Skin epidermis (tissue), 12 donors: Measurements from ENCODE around the gene MED31.
"Not testable (repeated sequence)": the region's sequence is repeated elsewhere in the genome, so short reads cannot be mapped to it uniquely, and the experiment has no call there.

ENCODE experiments used
- H3K27ac ChIP-seq, 21 experiments: fragments of 200-600 bp; sonication (generic) in 11 of 21; one replicate each; pipeline ENCODE4 v1.5.0; 2020; ENCODE audit warnings: mild to moderate bottlenecking in 3 of 21, inconsistent platforms in 2 of 21, moderate library complexity in 2 of 21
- H3K4me3 ChIP-seq, 7 experiments: fragments of 200-600 bp; sonication (generic) in 2 of 7; one replicate each; pipeline ENCODE4 v1.5.0; 2020; ENCODE audit warnings: inconsistent platforms in 2 of 7, mild to moderate bottlenecking in 2 of 7, moderate library complexity in 1 of 7

MED31 gene

DNA sequence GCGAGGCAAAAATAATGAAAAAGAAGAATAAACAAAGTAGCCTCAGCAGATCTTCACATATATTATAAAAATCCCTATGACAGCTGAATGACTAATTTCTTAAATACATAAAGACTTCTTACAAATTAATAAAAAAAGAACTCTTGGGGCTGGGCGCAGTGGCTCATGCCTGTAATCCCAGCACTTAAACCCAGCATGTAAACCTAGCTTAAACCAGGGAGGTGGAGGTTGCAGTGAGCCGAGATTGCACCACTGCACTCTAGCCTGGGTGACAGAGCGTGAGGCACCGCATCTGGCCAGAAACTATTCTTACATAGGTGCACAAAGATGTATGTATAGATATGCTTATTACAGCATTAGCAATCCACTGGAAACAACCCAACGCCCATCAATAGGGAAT, 27.8 kb upstream of the MED31 start:
- H3K27ac ChIP-seq = no peak overlapping the region
- H3K4me3 ChIP-seq = no peak overlapping the region

DNA sequence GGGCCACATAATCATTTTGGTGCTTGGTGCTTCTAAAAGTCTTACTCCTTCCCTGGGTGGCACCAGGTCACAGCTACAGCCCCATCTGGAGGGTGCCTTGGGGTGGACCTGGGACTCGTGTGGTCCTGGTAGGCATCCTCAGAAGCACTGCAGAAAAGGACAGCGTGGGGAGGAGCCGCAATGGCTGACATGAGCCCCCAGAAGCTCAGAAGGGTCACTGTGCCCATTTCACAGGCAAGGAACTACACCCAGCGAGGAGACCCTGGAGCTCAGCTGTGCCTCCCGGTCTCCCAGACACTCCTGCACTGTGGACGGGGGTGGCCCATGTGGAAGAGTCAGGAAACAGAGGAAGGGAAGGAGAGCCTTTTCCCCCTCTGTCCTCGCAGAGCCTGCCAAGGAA, 26.5 kb upstream of the MED31 start:
- no peak overlapping the region for H3K27ac ChIP-seq
- H3K4me3 ChIP-seq = no peak overlapping the region

DNA sequence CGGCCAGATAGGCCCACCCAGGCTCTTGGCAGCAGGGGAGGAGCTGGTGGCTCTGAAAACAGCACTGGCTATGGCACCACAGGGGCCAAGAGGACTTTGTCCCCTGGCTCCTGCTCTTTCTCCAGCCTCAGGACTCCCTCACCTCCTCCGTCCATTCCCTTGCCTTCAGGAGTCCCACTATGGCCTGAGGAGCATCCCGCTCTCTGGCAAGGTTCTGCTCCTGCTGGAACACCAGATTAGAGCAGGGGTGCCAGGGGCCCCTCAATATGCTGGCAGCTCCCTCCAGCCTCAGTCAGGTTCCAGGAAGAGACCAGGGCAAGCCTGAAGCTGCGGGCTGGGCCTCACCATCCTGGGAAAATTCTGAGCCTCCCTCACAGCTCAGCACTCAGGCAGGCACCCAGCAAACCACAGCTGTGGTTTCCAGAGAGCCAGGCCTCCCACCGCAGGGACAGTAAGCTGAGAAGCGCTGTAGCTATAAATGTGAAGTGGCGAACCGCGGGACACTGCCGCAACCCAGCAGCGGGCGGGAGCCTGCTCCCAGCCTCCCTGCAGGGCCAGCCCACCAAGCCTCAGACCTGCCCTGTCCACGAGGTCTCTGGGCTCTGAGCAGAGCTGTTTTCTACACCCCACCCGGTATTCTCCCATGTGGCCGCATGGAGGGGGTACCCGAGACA, 25.9 kb upstream of the MED31 start:
- no peak overlapping the region for H3K4me3 ChIP-seq
- no peak overlapping the region for H3K27ac ChIP-seq

DNA sequence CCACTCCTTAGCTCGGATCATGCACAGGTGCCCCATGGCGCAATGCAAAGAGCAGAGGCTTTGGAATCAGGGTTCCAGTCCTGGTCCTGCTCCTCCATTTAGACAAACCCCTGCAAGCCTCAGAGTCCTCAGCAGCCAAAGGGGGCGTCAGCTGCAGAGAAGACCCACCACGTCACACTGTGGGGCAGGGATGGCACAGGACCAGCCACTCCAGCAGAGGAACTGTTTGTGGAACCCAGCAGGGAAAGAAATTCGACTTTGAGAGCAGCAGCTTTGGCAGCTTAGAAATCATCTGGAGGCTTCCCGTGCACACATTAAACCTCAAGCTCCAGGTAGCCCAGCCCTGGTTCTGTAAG, 25.4 kb upstream of the MED31 start:
- Histone ChIP-seq H3K27ac (no peak overlapping the region), H3K4me3 (no peak overlapping the region)

DNA sequence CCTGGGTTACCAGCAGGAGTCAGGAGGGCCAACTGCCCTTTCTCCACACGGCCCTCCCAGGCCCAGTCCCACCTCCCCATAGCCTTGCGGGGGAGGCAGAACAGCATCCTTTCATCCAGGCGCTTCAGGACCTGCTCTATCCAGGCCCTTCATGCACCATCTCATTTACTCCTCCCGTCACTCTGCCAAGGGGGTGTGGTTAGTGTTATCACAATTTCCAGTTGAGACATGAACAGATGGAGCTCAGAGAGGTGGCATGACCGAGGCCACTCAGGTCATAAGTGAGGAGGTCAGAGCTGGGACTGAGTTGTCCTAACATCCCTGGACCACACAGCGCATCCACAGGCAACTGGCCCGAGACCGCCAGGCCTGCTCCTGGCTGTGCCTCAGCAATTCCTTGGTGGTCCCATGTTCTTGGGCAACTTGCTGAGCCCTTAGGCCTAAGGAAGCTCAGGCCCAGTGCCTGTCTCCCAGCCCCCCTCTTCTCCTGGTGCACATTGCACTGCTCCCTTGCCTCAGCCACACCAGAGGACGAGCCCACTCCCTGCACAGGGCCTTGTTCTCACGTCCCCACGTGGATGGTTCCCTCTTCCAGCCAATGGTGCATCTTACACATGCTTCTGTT, 23.9 kb upstream of the MED31 start:
- Histone ChIP-seq H3K27ac (no peak overlapping the region), H3K4me3 (no peak overlapping the region)

DNA sequence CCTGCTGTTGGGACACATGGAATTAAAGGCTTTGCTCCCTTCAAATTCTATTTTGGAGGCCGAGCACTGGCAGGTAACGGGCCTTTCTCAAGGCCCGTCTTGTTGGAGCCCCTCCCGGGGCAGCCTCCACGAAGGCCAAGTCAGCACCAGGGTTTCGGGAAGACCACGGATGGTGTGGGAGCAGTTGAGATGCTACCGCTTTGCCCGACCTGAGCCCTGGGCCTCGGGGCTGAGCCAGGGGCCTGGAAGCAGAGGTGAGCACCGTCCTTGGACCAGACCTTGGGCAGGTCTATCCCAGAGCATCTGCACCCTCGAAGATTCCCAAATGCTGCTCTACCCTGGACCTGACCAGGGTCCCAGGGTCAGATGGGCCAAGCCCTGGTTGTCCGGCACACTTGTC, 23.2 kb upstream of the MED31 start:
- no peak overlapping the region for H3K4me3 ChIP-seq
- no peak overlapping the region for H3K27ac ChIP-seq

DNA sequence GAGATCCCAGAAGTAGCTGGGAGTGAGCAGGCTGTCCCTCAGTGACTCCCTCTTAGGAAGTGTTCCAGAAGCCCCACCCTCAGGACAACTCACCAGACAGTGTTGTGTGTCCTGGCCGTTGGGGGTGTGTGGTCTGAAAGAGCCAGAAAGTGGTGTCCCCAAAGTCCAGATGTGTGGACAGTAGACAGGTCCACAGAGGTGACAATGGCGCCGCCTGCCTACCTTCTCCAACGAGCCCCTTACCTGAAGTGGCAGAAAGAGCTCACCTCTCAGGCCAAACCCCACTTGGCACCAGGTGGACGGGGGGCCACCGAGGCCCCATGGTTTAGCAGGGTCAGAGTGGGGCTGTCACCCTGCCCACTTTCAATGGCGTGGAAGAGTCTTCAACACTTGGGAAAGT, 20.0 kb upstream of the MED31 start:
- H3K4me3 ChIP-seq = no peak overlapping the region
- peak overlapping the region in 5 of 21 experiments; percentile 7 to 57 (median 43) for H3K27ac ChIP-seq

DNA sequence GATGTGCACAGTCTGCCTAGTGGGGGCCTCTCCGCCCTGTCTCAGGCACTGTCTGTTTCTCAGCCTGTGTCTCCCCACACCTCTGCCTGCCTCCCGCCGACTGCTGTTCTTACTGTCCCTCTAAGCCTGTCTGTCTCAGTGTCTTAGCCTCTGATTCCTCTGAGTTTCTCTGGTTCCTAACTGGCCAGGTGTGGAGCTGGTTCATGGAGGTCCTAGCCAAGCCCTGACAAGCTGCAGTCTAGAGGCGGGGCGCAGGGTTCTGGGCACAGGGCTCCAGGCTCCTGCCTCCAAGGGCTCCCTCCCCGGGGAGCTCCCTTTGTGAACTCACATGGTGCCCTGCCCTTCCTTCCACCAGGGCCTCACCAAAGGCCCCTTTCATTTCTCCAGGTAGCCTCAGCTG, 19.6 kb upstream of the MED31 start:
- Histone ChIP-seq H3K4me3 (no peak overlapping the region), H3K27ac (peak overlapping the region in 8 of 21 experiments; percentile 7 to 58 (median 46))

DNA sequence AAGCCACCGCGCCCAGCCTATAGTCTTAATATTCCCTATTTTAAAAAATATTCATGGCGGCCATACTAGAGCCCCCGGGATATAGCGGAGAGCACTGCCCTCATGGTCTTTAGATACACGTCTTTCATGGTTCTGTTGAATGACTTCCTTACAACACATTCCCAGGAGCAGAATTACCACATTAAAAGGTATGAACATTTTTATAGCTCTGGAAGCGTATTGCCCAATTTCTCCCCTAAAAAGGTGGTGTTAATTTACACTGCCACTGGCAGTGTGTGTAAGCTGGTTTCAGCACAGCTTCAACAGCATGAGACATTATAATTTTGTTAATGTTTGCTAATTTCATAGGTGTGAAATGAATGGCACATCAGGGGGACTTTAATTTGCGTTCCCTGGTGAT, 19.2 kb upstream of the MED31 start:
- no peak overlapping the region for H3K4me3 ChIP-seq
- H3K27ac ChIP-seq = peak overlapping the region in 8 of 21 experiments; percentile 26 to 58 (median 46)

DNA sequence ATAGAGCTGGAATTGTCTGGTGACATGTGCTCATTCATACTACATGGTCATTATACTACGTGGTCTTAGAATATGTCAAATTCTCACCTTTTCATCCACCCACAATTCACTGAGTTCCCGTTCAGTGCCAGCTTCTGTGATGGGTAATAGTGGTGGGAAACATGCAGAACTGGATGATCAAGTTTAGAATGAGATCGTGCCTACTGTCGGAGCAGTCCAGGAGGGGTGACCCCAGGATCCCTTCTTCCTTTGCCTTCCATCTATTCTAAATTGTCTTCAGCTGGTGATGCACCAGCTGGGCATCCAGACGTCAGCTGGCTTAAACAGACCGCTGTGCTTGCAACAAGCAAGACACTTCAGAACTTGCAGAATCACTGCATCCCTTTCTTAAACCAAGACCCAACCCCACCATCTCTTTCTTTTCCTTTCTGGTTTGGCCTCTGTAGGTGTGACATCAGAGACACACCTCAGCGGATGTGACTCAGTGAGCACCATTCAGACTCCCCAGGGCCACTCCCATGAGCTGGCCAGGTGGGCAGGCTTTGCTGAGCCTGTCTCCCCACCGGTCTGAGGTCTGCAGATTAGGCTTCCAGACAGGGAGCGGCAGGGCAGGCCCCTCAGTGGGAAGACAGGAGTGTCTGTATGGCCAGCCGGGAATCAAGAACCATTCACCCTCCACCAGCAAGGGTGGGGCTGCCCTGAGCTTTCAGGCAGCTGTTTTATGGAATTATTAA, 18.2 kb upstream of the MED31 start:
- H3K4me3 ChIP-seq = no peak overlapping the region

DNA sequence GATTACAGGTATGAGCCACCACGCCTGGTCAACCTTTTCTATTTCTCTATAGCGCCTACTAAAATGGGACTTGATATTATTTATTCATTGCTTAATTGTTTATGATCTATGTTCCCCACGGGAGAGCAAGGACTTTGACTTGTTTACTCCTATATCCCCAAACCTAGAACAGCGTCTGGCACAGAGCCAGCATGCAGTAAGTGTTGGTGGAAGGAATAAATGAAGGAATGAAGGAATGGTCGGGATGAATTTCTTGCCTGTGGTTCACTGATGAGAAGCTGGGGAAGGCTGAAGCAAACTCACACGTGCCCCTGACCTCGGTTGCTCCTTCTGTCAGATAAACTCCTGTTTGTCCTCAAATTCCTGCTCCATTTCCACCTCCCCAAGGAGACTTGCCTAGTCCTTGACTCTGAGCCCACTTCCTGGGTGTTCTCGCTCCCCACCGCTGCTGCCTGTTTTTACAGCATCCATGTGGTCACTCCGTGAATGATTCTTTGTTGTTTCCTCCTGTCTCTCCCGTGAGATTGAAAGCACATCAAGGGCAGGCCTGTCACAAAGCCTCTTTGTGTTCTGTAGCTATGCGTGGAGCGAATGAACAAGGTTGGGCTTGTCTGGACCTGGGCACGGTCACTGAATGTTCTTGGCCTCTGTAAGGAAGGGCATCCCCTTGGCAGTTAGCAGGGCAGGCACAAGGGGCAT, 17.5 kb upstream of the MED31 start:
- Histone ChIP-seq H3K4me3 (no peak overlapping the region), H3K27ac (peak overlapping the region in 13 of 21 experiments; percentile 2 to 76 (median 50))

More for the DNA sequence above, 18.2 kb upstream of the MED31 start:
- H3K27ac ChIP-seq = peak overlapping the region in 14 of 21 experiments; percentile 2 to 76 (median 50)

DNA sequence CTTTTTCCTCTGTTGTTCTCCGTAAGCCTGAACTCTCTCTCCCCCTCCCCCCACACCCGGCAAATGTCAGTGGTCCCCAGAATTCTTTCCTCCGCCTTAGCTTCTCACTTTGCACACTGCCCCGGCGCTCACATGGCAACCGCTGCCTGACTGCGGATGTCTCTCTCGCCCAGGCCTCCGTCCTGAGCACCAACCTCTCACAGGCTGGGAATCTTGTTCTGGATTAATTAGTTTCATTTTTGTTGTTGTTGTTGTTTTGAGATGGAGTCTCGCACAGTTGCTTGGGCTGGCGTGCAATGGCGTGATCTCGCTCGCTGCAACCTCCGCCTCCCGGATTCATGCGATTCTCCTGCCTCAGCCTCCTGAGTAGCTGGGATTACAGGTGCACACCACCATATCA, 16.8 kb upstream of the MED31 start:
- Histone ChIP-seq H3K4me3 (no peak overlapping the region), H3K27ac (peak overlapping the region in 1 of 21 experiments; percentile 58)

DNA sequence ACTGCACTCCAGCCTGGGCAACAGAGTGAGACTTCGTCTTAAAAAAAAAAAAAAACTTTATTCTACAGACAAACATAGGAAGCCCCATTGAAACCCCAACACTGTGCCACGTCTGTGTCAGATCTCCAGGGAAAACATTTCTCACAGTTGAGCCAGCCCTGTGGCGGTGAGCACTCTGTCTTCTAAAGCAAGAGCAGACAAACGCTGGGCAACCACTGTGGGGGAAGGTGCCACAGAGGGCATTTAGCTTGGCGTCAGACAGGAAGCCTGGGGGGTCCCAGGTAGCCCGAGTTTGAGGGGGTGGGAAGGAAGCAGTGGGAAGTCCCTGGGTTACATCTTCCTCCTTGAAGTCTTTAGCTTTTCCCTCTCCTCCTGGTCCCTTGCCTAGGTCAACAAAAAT, 16.1 kb upstream of the MED31 start:
- no peak overlapping the region for H3K4me3 ChIP-seq
- H3K27ac ChIP-seq = peak overlapping the region in 3 of 21 experiments; percentile 35 to 63 (median 59)

DNA sequence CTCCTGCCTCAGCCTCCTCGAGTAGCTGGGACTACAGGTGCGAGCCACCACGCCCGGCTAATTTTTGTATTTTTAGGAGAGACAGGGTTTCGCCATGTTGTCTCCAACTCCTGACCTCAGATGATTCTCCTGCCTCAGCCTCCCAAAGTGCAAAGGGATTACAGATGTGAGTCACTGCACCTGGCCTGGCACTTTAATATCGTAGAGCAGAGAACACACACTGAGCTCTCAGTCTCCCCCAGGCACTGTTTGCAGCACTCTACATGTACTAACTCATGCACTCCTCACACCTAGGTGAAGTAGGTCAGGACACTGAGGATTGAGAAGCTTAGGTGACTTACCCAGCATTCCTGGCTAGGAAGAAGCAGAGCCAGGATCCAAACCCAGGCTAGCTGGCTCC, 15.2 kb upstream of the MED31 start:
- Histone ChIP-seq H3K4me3 (no peak overlapping the region), H3K27ac (peak overlapping the region in 10 of 21 experiments; percentile 10 to 63 (median 33))

DNA sequence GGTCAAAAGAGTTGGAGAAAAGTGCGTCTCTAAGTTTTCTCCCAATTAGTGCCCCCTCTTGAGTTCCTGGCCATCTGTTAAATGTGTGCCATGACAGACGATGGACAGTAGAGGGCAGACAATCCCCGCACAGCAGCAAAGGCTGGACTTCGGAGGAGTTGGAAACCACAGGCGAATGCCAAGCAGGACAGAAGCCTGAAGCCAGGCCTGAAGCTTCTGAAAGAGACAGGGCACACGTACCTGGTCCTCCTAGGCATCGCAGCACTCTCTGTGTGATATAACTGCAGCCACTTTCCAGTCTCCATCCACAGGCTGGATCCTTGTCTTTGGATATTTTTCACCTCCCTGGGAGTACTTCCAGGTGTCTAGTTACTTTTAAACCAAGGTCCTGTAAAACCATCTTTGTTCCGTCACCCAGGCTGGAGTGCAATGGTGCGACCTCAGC, 14.7 kb upstream of the MED31 start:
- H3K4me3 ChIP-seq = no peak overlapping the region
- peak overlapping the region in 7 of 21 experiments; percentile 10 to 55 (median 28) for H3K27ac ChIP-seq

DNA sequence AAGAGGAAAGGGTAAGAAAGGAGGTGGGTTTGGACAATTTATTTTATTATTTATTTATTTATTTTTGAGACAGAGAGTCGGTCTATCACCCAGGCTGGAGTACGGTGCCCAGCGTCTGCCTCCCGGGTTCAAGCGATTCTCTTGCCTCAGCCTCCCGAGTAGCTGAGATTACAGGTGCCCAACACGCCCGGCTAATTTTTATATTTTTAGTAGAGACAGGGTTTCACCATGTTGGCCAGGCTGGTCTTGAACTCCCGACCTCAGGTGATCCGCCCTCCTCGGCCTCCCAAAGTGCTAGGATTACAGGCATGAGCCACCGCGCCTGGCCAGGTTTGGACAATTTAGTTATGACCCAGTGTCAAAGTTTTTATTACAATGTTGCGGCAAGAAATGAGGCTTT, 11.8 kb upstream of the MED31 start:
- not testable (repeated sequence) for H3K27ac ChIP-seq, H3K4me3 ChIP-seq

DNA sequence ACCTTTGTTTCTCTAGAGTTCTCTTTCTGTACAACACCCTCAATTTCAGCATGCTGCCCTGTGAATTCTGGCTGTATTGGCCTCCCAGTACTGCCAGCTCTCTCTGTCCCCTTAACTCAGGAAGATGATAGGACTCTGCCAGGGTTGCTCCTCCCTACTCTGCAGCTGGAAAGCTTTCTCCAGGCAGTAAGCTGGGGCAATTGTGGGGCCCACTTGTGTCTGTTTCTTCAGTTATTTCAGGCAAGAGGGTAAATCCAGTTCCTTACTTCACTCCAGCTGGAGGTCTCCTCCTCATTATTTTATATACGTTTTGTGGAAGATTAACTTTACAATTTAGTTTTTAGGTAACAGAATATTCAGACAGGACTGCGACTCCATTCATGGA, 10.1 kb upstream of the MED31 start:
- H3K4me3 ChIP-seq = no peak overlapping the region
- peak overlapping the region in 1 of 21 experiments; percentile 29 for H3K27ac ChIP-seq

DNA sequence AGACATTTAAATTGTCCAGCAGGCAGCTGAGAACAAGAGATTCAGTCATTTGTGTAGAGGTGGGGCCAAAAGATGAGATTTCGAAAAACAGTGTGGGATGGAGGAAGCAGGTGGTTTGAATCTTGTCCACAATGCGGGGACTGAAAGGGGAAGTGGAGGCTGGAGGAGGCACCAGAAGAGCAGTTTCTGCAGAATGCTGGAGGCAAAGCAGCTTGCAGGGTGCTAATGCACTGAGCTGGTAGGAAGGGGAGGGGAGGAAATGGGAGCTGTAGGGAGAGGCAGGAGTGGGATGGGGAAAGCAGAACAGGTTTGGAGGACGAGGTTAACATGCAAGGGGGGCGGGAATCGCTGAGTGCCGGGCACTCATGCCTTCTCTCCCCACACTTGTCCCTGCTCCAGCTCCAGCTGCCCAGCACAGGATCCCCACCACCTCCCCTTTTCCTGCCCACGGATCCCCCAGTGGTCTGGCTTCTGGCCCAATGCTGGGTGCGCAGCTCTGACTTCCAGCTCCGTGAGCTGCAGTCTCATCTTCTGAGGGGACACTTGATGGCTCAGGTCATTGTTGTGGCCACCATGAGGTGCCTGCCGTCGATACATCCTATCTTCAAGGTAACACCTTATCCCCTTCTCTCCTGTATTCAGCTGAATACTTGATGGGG, 9.5 kb upstream of the MED31 start:
- H3K27ac ChIP-seq = peak overlapping the region in 2 of 21 experiments; percentile 29 to 42

DNA sequence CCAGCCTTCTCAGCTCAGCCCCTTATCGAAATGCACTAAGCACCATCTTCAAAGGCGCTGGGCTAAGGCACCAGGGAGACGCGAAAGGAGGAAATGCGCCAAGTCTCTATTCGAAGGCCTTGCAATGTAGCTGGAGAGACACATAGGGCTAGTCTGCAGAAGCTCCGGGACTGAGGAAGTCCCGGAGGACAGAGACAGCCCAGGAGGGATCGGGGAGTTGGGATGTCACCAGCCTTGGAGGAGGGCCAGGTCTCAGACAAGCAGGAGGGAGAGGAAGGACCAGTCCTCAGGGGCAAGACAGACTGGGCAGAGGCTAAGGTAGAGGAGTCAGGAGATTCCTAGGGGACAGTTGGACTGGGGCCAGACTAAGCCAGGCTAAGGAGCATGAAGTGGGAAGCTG, 8.7 kb upstream of the MED31 start:
- H3K4me3 ChIP-seq = no peak overlapping the region
- H3K27ac ChIP-seq = peak overlapping the region in 2 of 21 experiments; percentile 17 to 35

More for the DNA sequence above, 9.5 kb upstream of the MED31 start:
- H3K4me3 ChIP-seq = no peak overlapping the region

DNA sequence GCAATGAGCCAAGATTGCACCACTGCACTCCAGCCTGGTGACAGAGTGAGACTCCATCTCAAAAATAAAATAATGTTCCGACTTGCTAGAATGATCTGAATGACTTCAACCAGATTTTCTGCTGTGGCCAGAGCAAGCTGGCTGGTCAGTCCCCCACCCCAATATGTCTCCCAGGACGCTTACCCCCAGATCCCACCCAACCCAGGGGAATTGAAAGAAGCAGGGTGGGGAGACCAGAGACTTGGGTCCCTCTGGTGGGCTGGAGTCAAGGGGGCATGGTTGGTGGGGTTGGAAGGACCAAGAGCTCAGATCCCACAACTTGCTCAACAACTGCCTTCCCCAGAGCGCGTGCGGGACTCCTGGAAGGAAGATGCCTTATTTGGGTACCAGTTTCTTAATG, 7.0 kb upstream of the MED31 start:
- H3K27ac ChIP-seq, H3K4me3 ChIP-seq: not testable (repeated sequence)
